ENCODE data around the gene CST9L. TPM values are rescaled to one million over a fixed set of nuclear protein-coding genes. Genes with fewer than 3 reads are reported as not detected.

CST9L gene
- total RNA-seq, 2 experiments from 2014 or later, result not detected

- H3K9me3 ChIP-seq (ENCODE audit: low read length), result no peaks in the 10 kb centered on the region
- no peaks in the 10 kb centered on the region for H3K79me2 ChIP-seq (ENCODE audit: insufficient read depth, low read depth, low read length)
- intact Hi-C loops (cut with micrococcal nuclease; ENCODE audit: unreplicated experiment), result no loop called here
- no peak overlapping the region for H3K27ac ChIP-seq (ENCODE audit: low read depth, low read length, poor library complexity, severe bottlenecking)
- ChIA-PET POLR2A (no interaction called here), CTCF (ENCODE audit: unreplicated experiment) (no interaction called here)
- no peak for DNase-seq (ENCODE audit: low spot score)
- H3K4me1 ChIP-seq (ENCODE audit: insufficient read depth, low read length, poor library complexity, severe bottlenecking), result no peaks in the 10 kb centered on the region
- H3K36me3 ChIP-seq (ENCODE audit: insufficient read depth, low read length), result no peaks in the 10 kb centered on the region
- BruUV-seq (replicated peaks), result no TSS peak
- TF ChIP-seq CTCF (conservative IDR thresholded peaks at IDR 0.05; ENCODE audit: low read length) (no peak), EZH2phosphoT487 (IDR thresholded peaks at IDR 0.05; ENCODE audit: borderline replicate concordance, low read depth, low read length) (no peak)
- H3K4me2 ChIP-seq (ENCODE audit: low read length), result no peak overlapping the region
- no peaks in the 10 kb centered on the region for H4K20me1 ChIP-seq (ENCODE audit: insufficient read depth, low read length)
- H3K4me3 ChIP-seq (ENCODE audit: low read depth, low read length, poor library complexity, severe bottlenecking), result no peak overlapping the region
- no peak overlapping the region for H2AFZ ChIP-seq (ENCODE audit: low read length)
- H3K9me2 ChIP-seq (ENCODE audit: insufficient read depth, low read length), result no peaks in the 10 kb centered on the region
These were observed 27.7 kb downstream of the CST9L start for GRCh38 chr20:23540624-23541023.

- no peaks in the 10 kb centered on the region for H3K79me2 ChIP-seq (ENCODE audit: insufficient read depth, low read depth, low read length)
- no peaks in the 10 kb centered on the region for H4K20me1 ChIP-seq (ENCODE audit: insufficient read depth, low read length)
- BruUV-seq (replicated peaks), result no TSS peak
- H3K27ac ChIP-seq (ENCODE audit: low read depth, low read length, poor library complexity, severe bottlenecking), result no peak overlapping the region
- TF ChIP-seq CTCF (conservative IDR thresholded peaks at IDR 0.05; ENCODE audit: low read length) (no peak), EZH2phosphoT487 (IDR thresholded peaks at IDR 0.05; ENCODE audit: borderline replicate concordance, low read depth, low read length) (no peak)
- no peaks in the 10 kb centered on the region for H3K4me1 ChIP-seq (ENCODE audit: insufficient read depth, low read length, poor library complexity, severe bottlenecking)
- no peak overlapping the region for H3K4me2 ChIP-seq (ENCODE audit: low read length)
- DNase-seq (ENCODE audit: low spot score), result no peak
- CTCF ChIA-PET (ENCODE audit: unreplicated experiment), result no interaction called here
- intact Hi-C loops (cut with micrococcal nuclease; ENCODE audit: unreplicated experiment), result no loop called here
- no peak overlapping the region for H2AFZ ChIP-seq (ENCODE audit: low read length)
- H3K9me3 ChIP-seq (ENCODE audit: low read length), result no peaks in the 10 kb centered on the region
- H3K9me2 ChIP-seq (ENCODE audit: insufficient read depth, low read length), result no peaks in the 10 kb centered on the region
- H3K36me3 ChIP-seq (ENCODE audit: insufficient read depth, low read length), result no peaks in the 10 kb centered on the region
- no peak overlapping the region for H3K4me3 ChIP-seq (ENCODE audit: low read depth, low read length, poor library complexity, severe bottlenecking)
- POLR2A ChIA-PET, result no interaction called here
These were observed 31.3 kb downstream of the CST9L start for GRCh38 chr20:23537030-23537429.

GRCh38 chr20:23536328-23536974 is 31.8 kb downstream of the CST9L start:
- H3K9me2 ChIP-seq (ENCODE audit: insufficient read depth, low read length), result no peaks in the 10 kb centered on the region
- H2AFZ ChIP-seq (ENCODE audit: low read length), result no peak overlapping the region
- H3K4me3 ChIP-seq (ENCODE audit: low read depth, low read length, poor library complexity, severe bottlenecking), result no peak overlapping the region
- H3K27ac ChIP-seq (ENCODE audit: low read depth, low read length, poor library complexity, severe bottlenecking), result no peak overlapping the region
- no peaks in the 10 kb centered on the region for H4K20me1 ChIP-seq (ENCODE audit: insufficient read depth, low read length)
- no TSS peak for BruUV-seq (replicated peaks)
- no peaks in the 10 kb centered on the region for H3K79me2 ChIP-seq (ENCODE audit: insufficient read depth, low read depth, low read length)
- H3K4me1 ChIP-seq (ENCODE audit: insufficient read depth, low read length, poor library complexity, severe bottlenecking), result no peaks in the 10 kb centered on the region
- TF ChIP-seq EZH2phosphoT487 (IDR thresholded peaks at IDR 0.05; ENCODE audit: borderline replicate concordance, low read depth, low read length), result no peak
- H3K4me2 ChIP-seq (ENCODE audit: low read length), result no peak overlapping the region
- DNase-seq (ENCODE audit: low spot score), result no peak
- CTCF ChIA-PET (ENCODE audit: unreplicated experiment), result no interaction called here
- no peaks in the 10 kb centered on the region for H3K36me3 ChIP-seq (ENCODE audit: insufficient read depth, low read length)
- no peaks in the 10 kb centered on the region for H3K9me3 ChIP-seq (ENCODE audit: low read length)
- POLR2A ChIA-PET, result no interaction called here
- intact Hi-C loops (cut with micrococcal nuclease; ENCODE audit: unreplicated experiment), result no loop called here

All from OCI-LY7 (cell line).